Astrocyte (in vitro differentiated cells and primary cell): ENCODE results near the gene SLC15A1. TPM values are rescaled to one million over a fixed set of nuclear protein-coding genes. Genes with fewer than 3 reads are reported as not detected.

Experiments used
- DNase-seq: peaks from one replicate; pipeline ENCODE4 v3.0.0-alpha.2; 2010; ENCODE audit warnings: low read depth
- FAIRE-seq: peaks from 2 replicates; lab custom pipeline; 2011; peaks lifted over from hg19 to GRCh38; lab: Jason Lieb, UNC
- H2AFZ ChIP-seq: 2 replicates; pipeline ENCODE4 v1.6.0; 2012; ENCODE audit warnings: low read depth, low read length, inconsistent platforms
- H3K27ac ChIP-seq: 2 replicates; pipeline ENCODE4 v1.5.1; 2011; ENCODE audit warnings: low read depth, low read length, inconsistent platforms
- H3K27me3 ChIP-seq: 2 replicates; pipeline ENCODE4 v1.6.0; 2011; ENCODE audit warnings: low read length, inconsistent platforms; ENCODE audit not compliant: insufficient read depth
- H3K36me3 ChIP-seq: 2 replicates; pipeline ENCODE4 v1.5.1; 2011; ENCODE audit warnings: low read length, inconsistent platforms; ENCODE audit not compliant: insufficient read depth
- H3K4me1 ChIP-seq: 2 replicates; pipeline ENCODE4 v1.5.1; 2011; ENCODE audit warnings: low read length, inconsistent platforms; ENCODE audit not compliant: insufficient read depth
- H3K4me2 ChIP-seq: 2 replicates; pipeline ENCODE4 v1.6.0; 2012; ENCODE audit warnings: low read length, inconsistent platforms
- H3K4me3 ChIP-seq: 2 replicates; pipeline ENCODE4 v1.5.1; 2011; ENCODE audit warnings: low read depth, mild to moderate bottlenecking, low read length, inconsistent platforms; ENCODE audit not compliant: insufficient read depth
- H3K79me2 ChIP-seq: 2 replicates; pipeline ENCODE4 v1.6.0; 2012; ENCODE audit warnings: mild to moderate bottlenecking, low read length, inconsistent platforms; ENCODE audit not compliant: insufficient read depth
- H3K9ac ChIP-seq: 2 replicates; pipeline ENCODE4 v1.6.0; 2012; ENCODE audit warnings: mild to moderate bottlenecking, low read length, inconsistent platforms
- H3K9me3 ChIP-seq: 2 replicates; pipeline ENCODE4 v1.5.1; 2012; ENCODE audit warnings: low read depth, mild to moderate bottlenecking, low read length, inconsistent platforms; ENCODE audit not compliant: insufficient read depth
- H4K20me1 ChIP-seq: 2 replicates; pipeline ENCODE4 v1.6.0; 2012; ENCODE audit warnings: low read length, inconsistent platforms; ENCODE audit not compliant: insufficient read depth
- H3K27ac Mint-ChIP-seq: one replicate; pipeline ENCODE4 v1.8.0; 2021; ENCODE audit warnings: mild to moderate bottlenecking, mixed read lengths; ENCODE audit not compliant: unreplicated experiment
- H3K27me3 Mint-ChIP-seq: one replicate; pipeline ENCODE4 v1.8.0; 2021; ENCODE audit warnings: low read depth, mixed read lengths; ENCODE audit not compliant: unreplicated experiment
- H3K36me3 Mint-ChIP-seq: one replicate; pipeline ENCODE4 v1.8.0; 2021; ENCODE audit warnings: low read depth, mixed read lengths; ENCODE audit not compliant: unreplicated experiment
- H3K4me1 Mint-ChIP-seq: one replicate; pipeline ENCODE4 v1.8.0; 2021; ENCODE audit warnings: low read depth, mixed read lengths; ENCODE audit not compliant: unreplicated experiment
- H3K4me3 Mint-ChIP-seq: one replicate; pipeline ENCODE4 v1.8.0; 2021; ENCODE audit warnings: mild to moderate bottlenecking, moderate library complexity, mixed read lengths; ENCODE audit not compliant: unreplicated experiment
- H3K9me3 Mint-ChIP-seq: one replicate; pipeline ENCODE4 v1.8.0; 2021; ENCODE audit warnings: mild to moderate bottlenecking, mixed read lengths; ENCODE audit not compliant: unreplicated experiment
- CTCF ChIP-seq: IDR thresholded peaks from 2 replicates; pipeline ENCODE4 v1.5.1; 2011; ENCODE audit warnings: low read depth, mild to moderate bottlenecking, inconsistent platforms, low read length, moderate library complexity; ENCODE audit not compliant: insufficient read depth
- EZH2 ChIP-seq: IDR thresholded peaks from 2 replicates; pipeline ENCODE4 v1.6.1; 2012; ENCODE audit warnings: mild to moderate bottlenecking, low read length, inconsistent platforms; ENCODE audit not compliant: insufficient read depth
- total RNA-seq: library from RNA; stranded (reverse); gene quantifications from 2 replicates; pipeline ENCODE4 v1.2.1, GENCODE V29; 2021

Gene SLC15A1
- total RNA-seq, 1 donor from 2014 or later = not detected

GRCh38 chr13:98677398-98677797 is 75.1 kb downstream of the SLC15A1 start:
- Mint-ChIP-seq H3K36me3 (peaks cover 4% of the 10 kb centered on the region), H3K4me3 (no peak overlapping the region), H3K4me1 (peaks cover 6% of the 10 kb centered on the region), H3K9me3 (peaks cover 4% of the 10 kb centered on the region), H3K27ac (no peak overlapping the region), H3K27me3 (peaks cover 13% of the 10 kb centered on the region)
- Histone ChIP-seq H4K20me1 (no peaks in the 10 kb centered on the region), H3K4me3 (peak overlapping the region; percentile 50), H3K36me3 (no peaks in the 10 kb centered on the region), H3K4me2 (peak overlapping the region; percentile 79), H3K4me1 (peaks cover 26% of the 10 kb centered on the region), H2AFZ (peak overlapping the region; percentile 74), H3K27ac (peak overlapping the region; percentile 93), H3K9me3 (no peaks in the 10 kb centered on the region), H3K79me2 (peaks cover 26% of the 10 kb centered on the region), H3K9ac (peak overlapping the region; percentile 77), H3K27me3 (no peaks in the 10 kb centered on the region)
- TF ChIP-seq EZH2 (no peak), CTCF (no peak)
- FAIRE-seq = peak; percentile 5
- peak; percentile 92 for DNase-seq

GRCh38 chr13:98676239-98676638 is 76.2 kb downstream of the SLC15A1 start:
- no peak overlapping the region for H3K4me3 Mint-ChIP-seq
- FAIRE-seq = no peak

More at GRCh38 chr13:98676239-98676638, 76.2 kb downstream of the SLC15A1 start:
- Histone ChIP-seq H3K79me2 (peaks cover 22% of the 10 kb centered on the region), H4K20me1 (no peaks in the 10 kb centered on the region), H3K27me3 (no peaks in the 10 kb centered on the region), H3K9me3 (no peaks in the 10 kb centered on the region), H3K4me1 (peaks cover 26% of the 10 kb centered on the region), H3K4me2 (no peak overlapping the region), H3K4me3 (no peak overlapping the region), H3K36me3 (no peaks in the 10 kb centered on the region), H2AFZ (no peak overlapping the region), H3K27ac (no peak overlapping the region), H3K9ac (no peak overlapping the region)
- Mint-ChIP-seq H3K9me3 (peaks cover 4% of the 10 kb centered on the region), H3K4me1 (peaks cover 6% of the 10 kb centered on the region), H3K27me3 (peaks cover 15% of the 10 kb centered on the region), H3K36me3 (peaks cover 4% of the 10 kb centered on the region), H3K27ac (no peak overlapping the region)
- DNase-seq = no peak
- TF ChIP-seq EZH2 = no peak
- TF ChIP-seq CTCF = no peak
